Lung (tissue), 12 donors: Measurements from ENCODE around the gene IL4R. TPM values are rescaled to one million over a fixed set of nuclear protein-coding genes. Genes with fewer than 3 reads are reported as not detected.

ENCODE experiments used
- ATAC-seq: fragments of 200-7000 bp; cut with Tn5 transposase; one replicate; pipeline ENCODE4 v1.9.1; 2020; ENCODE audit warnings: moderate number of reproducible peaks; ENCODE audit not compliant: insufficient read depth, low FRiP score
- DNase-seq, 3 donors: peaks; one replicate each; pipeline ENCODE4 v3.0.0-alpha.2; 2013 to 2017
- H3K27ac ChIP-seq, 2 donors: one replicate each; pipeline ENCODE4 v1.5.1; 2013; ENCODE audit warnings: mild to moderate bottlenecking in 2 of 2, moderate library complexity in 2 of 2, control low read depth in 1 of 2, inconsistent platforms in 1 of 2, low read depth in 1 of 2, low read length in 1 of 2
- H3K27me3 ChIP-seq, 3 donors: one replicate each; pipeline ENCODE4 v1.5.1; 2013; ENCODE audit warnings: low read length in 2 of 3; ENCODE audit not compliant: control insufficient read depth in 3 of 3, insufficient read depth in 3 of 3
- H3K36me3 ChIP-seq, 4 donors: one replicate each; pipeline ENCODE4 v1.5.1; 2013; ENCODE audit warnings: low read length in 4 of 4, mild to moderate bottlenecking in 1 of 4, moderate library complexity in 1 of 4; ENCODE audit not compliant: control insufficient read depth in 4 of 4, insufficient read depth in 4 of 4
- H3K4me1 ChIP-seq, 5 donors: one replicate each; pipeline ENCODE4 v1.5.1; 2013; ENCODE audit warnings: low read length in 5 of 5, mild to moderate bottlenecking in 2 of 5, moderate library complexity in 1 of 5; ENCODE audit not compliant: control insufficient read depth in 5 of 5, insufficient read depth in 5 of 5
- H3K4me3 ChIP-seq: one replicate; pipeline ENCODE4 v1.5.1; 2013; ENCODE audit warnings: mild to moderate bottlenecking, control low read depth, moderate library complexity
- H3K9ac ChIP-seq, 2 donors: one replicate each; pipeline ENCODE4 v1.5.1; 2013; ENCODE audit warnings: low read length in 2 of 2, control low read depth in 1 of 2; ENCODE audit not compliant: insufficient read depth in 1 of 2
- H3K9me3 ChIP-seq, 4 donors: one replicate each; pipeline ENCODE4 v1.5.1; 2013; ENCODE audit warnings: low read length in 3 of 4, mild to moderate bottlenecking in 1 of 4, moderate library complexity in 1 of 4; ENCODE audit not compliant: control insufficient read depth in 4 of 4, insufficient read depth in 3 of 4
- CTCF ChIP-seq: IDR thresholded peaks from 2 replicates; pipeline ENCODE4 v1.5.1; 2012; ENCODE audit warnings: mild to moderate bottlenecking; ENCODE audit errors: control extremely low read depth, extremely low read depth
- WGBS, 2 donors: extraction: QIAGEN DNeasy Blood & Tissue Kit; methylation state at CpG; one replicate each; pipeline ENCODE4 v1.1.7; 2013; 5-methylcytosine and 5-hydroxymethylcytosine counted together
- polyA plus RNA-seq, 2 donors: library from polyadenylated mRNA; stranded (reverse); fragments of 200-250 nt; gene quantifications; one replicate each; pipeline ENCODE4 v1.2.1, GENCODE V29; 2013
- total RNA-seq, 2 donors: library from RNA; depleted of rRNA in 1 of 2; stranded (reverse); fragments of >200 nt in 1 of 2; gene quantifications; one replicate each; pipeline ENCODE4 v1.2.1, GENCODE V29; 2014 to 2021
- donor health status: control.
- donor health status: control.
- donor health status: Bipolar disorder and iron deficiency.
- donor health status: healthy.
- donor health status: DM: yes; HTN: yes; CAD: no.

The IL4R gene
- total and polyA plus RNA-seq, 4 donors, result 61.3 to 175 (median 114) TPM

- Histone ChIP-seq H3K27me3 (no peaks in the 10 kb centered on the region), H3K9ac (no peak overlapping the region), H3K9me3 (peaks cover 0 to 4% (median under 1%) of the 10 kb centered on the region in 4 donors), H3K4me1 (peaks cover 0 to 6% (median 0%) of the 10 kb centered on the region in 5 donors), H3K4me3 (no peak overlapping the region), H3K27ac (no peak overlapping the region), H3K36me3 (peaks cover 0 to 76% (median 36%) of the 10 kb centered on the region in 4 donors)
- TF ChIP-seq CTCF, result no peak
- DNase-seq (no peak), ATAC-seq (no peak)
- 95 to 97% methylated on average over 6 of the region's 6 CpGs for WGBS, 2 donors
Observed at GRCh38 chr16:27351989-27352388, 38.2 kb downstream of the IL4R start.

DNA sequence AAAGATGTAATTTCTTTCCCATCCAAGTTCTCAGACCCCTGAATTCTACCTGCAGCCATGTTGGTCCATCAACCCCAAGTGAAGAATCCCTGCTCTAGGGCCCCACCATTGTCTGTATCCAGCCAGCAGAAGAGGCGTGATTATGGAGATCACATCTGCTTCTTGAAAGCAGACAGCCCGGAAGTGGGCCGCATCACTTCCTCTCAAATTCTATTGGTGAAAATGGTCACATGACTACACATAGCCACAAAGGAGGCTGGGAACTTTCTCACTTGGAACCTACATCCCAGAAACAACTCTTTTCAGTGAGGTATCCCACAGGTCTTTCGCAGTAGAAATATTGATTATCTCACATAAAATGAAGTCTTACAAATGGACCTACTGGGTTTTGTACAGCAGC is 40.1 kb downstream of the IL4R start:
- ATAC-seq (no peak), DNase-seq (no peak)
- Histone ChIP-seq H3K36me3 (peaks cover 0 to 73% (median 30%) of the 10 kb centered on the region in 4 donors), H3K9ac (no peak overlapping the region), H3K27ac (no peak overlapping the region), H3K27me3 (no peaks in the 10 kb centered on the region), H3K4me1 (peaks cover 0 to 3% (median 0%) of the 10 kb centered on the region in 5 donors), H3K4me3 (no peak overlapping the region), H3K9me3 (peaks cover 0 to 4% (median under 1%) of the 10 kb centered on the region in 4 donors)
- no peak for TF ChIP-seq CTCF
- WGBS, 2 donors, result 92% methylated on average over 4 of the region's 4 CpGs

DNA sequence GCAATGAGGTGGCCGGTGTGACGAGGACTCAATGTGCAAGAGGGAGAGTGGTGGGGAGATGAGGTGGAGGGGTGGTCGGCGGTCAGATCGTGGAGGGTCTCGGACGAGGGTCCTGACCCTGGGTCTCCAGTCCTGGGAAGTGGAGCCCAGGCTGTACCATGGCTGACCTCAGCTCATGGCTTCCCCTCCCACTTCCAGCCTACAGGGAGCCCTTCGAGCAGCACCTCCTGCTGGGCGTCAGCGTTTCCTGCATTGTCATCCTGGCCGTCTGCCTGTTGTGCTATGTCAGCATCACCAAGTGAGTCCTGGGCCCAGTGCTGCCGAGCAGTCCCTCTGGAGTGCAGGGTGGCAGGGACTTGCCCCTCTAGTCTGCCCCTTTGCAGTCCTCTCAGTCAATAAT is 41.8 kb downstream of the IL4R start:
- H3K4me3 ChIP-seq, result no peak overlapping the region
- no peak overlapping the region for H3K9ac ChIP-seq
- peak; percentile 46 for ATAC-seq
- H3K27me3 ChIP-seq, result no peaks in the 10 kb centered on the region
- H3K27ac ChIP-seq, result no peak overlapping the region
- DNase-seq, result no peak
- WGBS, 2 donors, result 73 to 76% methylated on average over 12 of the region's 12 CpGs
- H3K9me3 ChIP-seq, result peaks cover 0 to 3% (median under 1%) of the 10 kb centered on the region in 4 donors
- H3K36me3 ChIP-seq, result peaks cover 1 to 74% (median 30%) of the 10 kb centered on the region in 4 donors
- H3K4me1 ChIP-seq, result peaks cover 0 to 4% (median 0%) of the 10 kb centered on the region in 5 donors
- no peak for TF ChIP-seq CTCF

- DNase-seq (no peak), ATAC-seq (no peak)
- 93 to 96% methylated on average over 4 of the region's 4 CpGs for whole genome bisulfite sequencing, 2 donors
- no peaks in the 10 kb centered on the region for H3K27me3 ChIP-seq
- TF ChIP-seq CTCF, result no peak
- H3K4me3 ChIP-seq, result no peak overlapping the region
- no peak overlapping the region for H3K27ac ChIP-seq
- no peak overlapping the region for H3K9ac ChIP-seq
- peaks cover 0 to 4% (median 0%) of the 10 kb centered on the region in 5 donors for H3K4me1 ChIP-seq
- H3K36me3 ChIP-seq, result peaks cover 3 to 70% (median 22%) of the 10 kb centered on the region in 4 donors
- H3K9me3 ChIP-seq, result no peaks in the 10 kb centered on the region
Observed at GRCh38 chr16:27356794-27357193, 43.0 kb downstream of the IL4R start.
